ENCODE measurements around the gene ITIH4. TPM values are rescaled to one million over a fixed set of nuclear protein-coding genes. Genes with fewer than 3 reads are reported as not detected.

ITIH4 gene
- total and polyA plus RNA-seq, 2 of the 13 experiments (the other 11 are each of a cell fraction or from before 2014, with no cell fraction given), result 2.7 to 5.3 TPM

GRCh38 chr3:52851348-52851747, 20.9 kb upstream of the ITIH4 start (continued):
- TF ChIP-seq NR0B2 (CRISPR knock-in tag; IDR thresholded peaks at IDR 0.05), result no peak
- peak; percentile 96 for TF ChIP-seq STAG1 (CRISPR knock-in tag; IDR thresholded peaks at IDR 0.05)
- peak; percentile 47; the same call in 1 of the 2 replicates for TF ChIP-seq THRA (CRISPR knock-in tag; IDR thresholded peaks at IDR 0.05; ENCODE audit: borderline replicate concordance)
- no peak for TF ChIP-seq ZNF615 (CRISPR knock-in tag; IDR thresholded peaks at IDR 0.05; ENCODE audit: borderline replicate concordance)
- no peak for TF ChIP-seq AKAP8 (CRISPR knock-in tag; IDR thresholded peaks at IDR 0.05)
- TF ChIP-seq CTCF (CRISPR knock-in tag; IDR thresholded peaks at IDR 0.05), result peak; percentile 85
- TF ChIP-seq FOSL2 (CRISPR knock-in tag; IDR thresholded peaks at IDR 0.05), result 0 out of 2 replicates have a peak, but pooled peaks have one; percentile 14
- no peak for TF ChIP-seq ZNF761 (CRISPR knock-in tag; conservative IDR thresholded peaks at IDR 0.05)
- TF ChIP-seq TSC22D2 (CRISPR knock-in tag; IDR thresholded peaks at IDR 0.05; ENCODE audit: borderline replicate concordance), result 0 out of 2 replicates have a peak, but pooled peaks have one; percentile 52
- 0 out of 2 replicates have a peak, but pooled peaks have one; percentile 49 for TF ChIP-seq KDM4B (CRISPR knock-in tag; IDR thresholded peaks at IDR 0.05)
- TF ChIP-seq EHMT2 (IDR thresholded peaks at IDR 0.05; ENCODE audit: borderline replicate concordance, low read depth, low read length), result no peak
- TF ChIP-seq MAFG (CRISPR knock-in tag; IDR thresholded peaks at IDR 0.05), result no peak
- TF ChIP-seq KDM3A (CRISPR knock-in tag; IDR thresholded peaks at IDR 0.05; ENCODE audit: low read depth), result 0 out of 2 replicates have a peak, but pooled peaks have one; percentile 57
- peak; percentile 49; the same call in 1 of the 2 replicates for TF ChIP-seq THAP11 (CRISPR knock-in tag; IDR thresholded peaks at IDR 0.05)
- TF ChIP-seq SKIL (CRISPR knock-in tag; IDR thresholded peaks at IDR 0.05; ENCODE audit: borderline replicate concordance), result no peak
- TF ChIP-seq GATAD2A (CRISPR knock-in tag; IDR thresholded peaks at IDR 0.05), result 0 out of 2 replicates have a peak, but pooled peaks have one; percentile 16
- TF ChIP-seq CHD4 (IDR thresholded peaks at IDR 0.05; ENCODE audit: borderline replicate concordance, low read length), result no peak
- TF ChIP-seq PTBP1 (IDR thresholded peaks at IDR 0.05; ENCODE audit: low read depth, low read length, poor library complexity, severe bottlenecking), result no peak
- 0 out of 2 replicates have a peak, but pooled peaks have one; percentile 17 for TF ChIP-seq SAP130 (CRISPR knock-in tag; IDR thresholded peaks at IDR 0.05; ENCODE audit: low read depth)
- no peak for TF ChIP-seq NFE2L2 (IDR thresholded peaks at IDR 0.05; ENCODE audit: low read length)
- TF ChIP-seq CREB1 (IDR thresholded peaks at IDR 0.05), result no peak
- no peak for TF ChIP-seq CREB1 (CRISPR knock-in tag; IDR thresholded peaks at IDR 0.05)
- peak; percentile 51; the same call in 1 of the 2 replicates for TF ChIP-seq SOX5 (CRISPR knock-in tag; IDR thresholded peaks at IDR 0.05; ENCODE audit: borderline replicate concordance)
- 0 out of 2 replicates have a peak, but pooled peaks have one; percentile 23 for TF ChIP-seq GATAD1 (CRISPR knock-in tag; IDR thresholded peaks at IDR 0.05)
- no peak for TF ChIP-seq ZNF253 (CRISPR knock-in tag; IDR thresholded peaks at IDR 0.05; ENCODE audit: borderline replicate concordance)
- no peak for TF ChIP-seq ZNF414 (CRISPR knock-in tag; IDR thresholded peaks at IDR 0.05)

Data from HepG2 (cell line).